SK-MEL-5 (cell line): Measurements from ENCODE around the gene ZNF101. TPM values are rescaled to one million over a fixed set of nuclear protein-coding genes. Genes with fewer than 3 reads are reported as not detected.

Experiments
- DNase-seq: peaks from one replicate; pipeline ENCODE4 v3.0.0-alpha.2; 2016; ENCODE audit warnings: low read depth, low spot score
- in situ Hi-C: cut with HindIII; loops from 2 replicates; pipeline ENCODE4 v1.10.0; 2016; ENCODE audit warnings: low sequenced_read_pairs, high pct_unique_total_duplicates, low pct_unique_long_range_greater_than_20kb
- total RNA-seq: library from RNA; depleted of rRNA; stranded (reverse); fragments of >200 nt; shearing (Covaris generic); gene quantifications from 2 replicates; pipeline ENCODE4 v1.2.3, GENCODE V29; 2014

The ZNF101 gene
- total RNA-seq, 1 experiment from 2014 or later: 4.5 TPM

GRCh38 chr19:19636573-19637185 lies 32.0 kb upstream of the ZNF101 start:
- DNase-seq: no peak
- in situ Hi-C loops: no loop called here

DNA sequence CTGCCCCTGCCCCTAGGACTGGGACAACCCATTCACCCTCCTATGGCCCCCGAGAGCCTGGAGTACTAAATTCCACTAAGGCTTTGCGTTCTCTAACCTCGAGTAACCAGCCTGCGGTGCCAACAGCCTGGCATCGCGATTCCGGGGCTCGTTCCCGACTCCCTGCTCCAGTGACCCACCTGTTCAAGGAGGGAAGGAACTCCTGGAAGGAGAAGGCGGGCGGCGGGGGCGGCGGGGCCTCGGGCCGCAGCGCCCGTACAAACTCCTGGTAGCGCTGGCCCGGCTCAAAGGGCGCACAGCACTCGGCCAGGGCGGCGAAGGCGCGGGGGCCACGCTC lies 31.5 kb upstream of the ZNF101 start:
- in situ Hi-C loops: no loop called here
- DNase-seq: no peak

GRCh38 chr19:19637523-19638251 lies 31.0 kb upstream of the ZNF101 start:
- in situ Hi-C loops: no loop called here
- no peak for DNase-seq

DNA sequence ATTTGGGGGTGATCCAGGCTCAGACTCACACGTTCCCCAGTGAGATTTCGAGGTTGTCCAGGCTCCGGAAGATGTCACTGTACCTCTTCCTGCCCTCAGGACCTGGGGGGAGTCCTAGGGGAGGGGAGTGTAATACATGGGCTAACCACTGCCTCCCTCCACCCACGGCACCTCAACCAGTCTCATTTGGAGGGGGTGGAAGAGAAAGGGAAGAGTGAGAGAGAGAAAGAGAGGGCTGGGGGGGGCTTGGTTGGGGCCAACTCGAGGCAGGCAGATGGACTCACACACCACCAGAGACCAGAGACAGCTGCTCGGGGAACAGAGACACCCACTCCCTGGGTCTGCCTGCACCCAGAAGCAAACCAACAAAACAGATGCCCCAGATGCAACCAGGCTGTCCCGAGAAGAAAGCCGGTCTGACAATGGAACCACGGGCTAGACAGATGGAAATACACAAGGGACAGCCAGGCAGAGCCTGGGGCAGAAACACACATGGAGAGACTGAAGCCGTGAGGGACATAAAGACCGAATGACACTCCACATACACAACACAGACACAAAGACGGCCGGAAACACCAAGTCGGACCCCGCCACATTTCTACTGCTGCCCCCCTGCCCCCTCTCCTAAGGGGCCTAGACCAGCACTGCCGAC lies 26.0 kb upstream of the ZNF101 start:
- peak; percentile 21 for DNase-seq
- in situ Hi-C loops: no loop called here

- in situ Hi-C loops: no loop called here
- DNase-seq: peak; percentile 52
These were observed 25.2 kb upstream of the ZNF101 start, which contains the start of gene GMIP for GRCh38 chr19:19643158-19644053. Gene GMIP, minus strand, starts transcription at chr19:19643657. Its CDS starts 128 bp downstream, at chr19:19643529.

DNA sequence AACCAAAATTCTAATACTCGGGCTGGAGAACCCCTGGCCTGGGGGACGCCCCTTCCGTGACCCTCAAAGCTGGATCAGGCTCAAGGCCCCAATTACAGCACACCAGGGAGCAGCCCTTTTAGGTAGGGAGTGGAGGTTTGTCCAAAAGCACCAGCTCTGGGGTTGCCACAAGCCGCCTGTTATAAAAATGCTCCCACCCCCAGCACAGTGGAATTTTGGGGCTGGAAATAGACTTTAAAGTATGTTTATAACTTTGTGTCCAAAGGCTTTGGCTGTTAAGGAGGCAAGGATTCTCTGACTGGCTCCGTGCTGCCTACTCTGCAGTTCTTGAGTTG lies 24.6 kb upstream of the ZNF101 start:
- no peak for DNase-seq
- in situ Hi-C loops: no loop called here

DNA sequence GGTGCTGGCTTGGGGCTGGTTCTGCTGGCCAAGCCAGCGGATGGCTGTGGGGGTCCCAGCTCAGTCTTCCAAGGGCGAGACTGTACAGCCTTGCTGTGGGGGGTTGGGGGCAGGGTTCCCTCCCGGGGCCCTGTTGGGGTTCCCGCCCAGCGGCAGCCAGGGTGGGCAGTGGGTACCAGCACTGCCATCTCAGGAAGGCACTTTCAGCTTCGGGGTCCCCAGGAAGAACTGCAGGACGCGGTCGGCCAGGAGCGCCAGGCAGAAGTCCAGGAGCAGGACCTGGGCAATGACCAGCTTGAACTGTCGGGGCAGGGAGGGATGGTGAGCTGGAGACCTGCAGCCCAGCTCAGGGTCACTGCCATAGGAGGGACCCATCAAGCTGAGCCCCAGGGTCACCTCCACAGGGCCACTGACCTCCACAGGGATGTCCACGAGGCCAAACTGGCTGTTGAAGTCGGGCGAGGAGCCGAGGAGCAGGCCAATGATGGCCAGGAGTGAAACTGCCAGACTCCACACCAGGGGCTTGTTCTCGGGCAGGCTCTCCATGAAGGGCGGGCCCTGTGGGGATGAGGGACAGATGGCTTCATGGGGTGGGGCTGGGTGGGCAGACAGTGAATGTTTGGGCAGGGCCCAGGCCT lies 23.3 kb upstream of the ZNF101 start:
- in situ Hi-C loops: no loop called here
- DNase-seq: no peak

DNA sequence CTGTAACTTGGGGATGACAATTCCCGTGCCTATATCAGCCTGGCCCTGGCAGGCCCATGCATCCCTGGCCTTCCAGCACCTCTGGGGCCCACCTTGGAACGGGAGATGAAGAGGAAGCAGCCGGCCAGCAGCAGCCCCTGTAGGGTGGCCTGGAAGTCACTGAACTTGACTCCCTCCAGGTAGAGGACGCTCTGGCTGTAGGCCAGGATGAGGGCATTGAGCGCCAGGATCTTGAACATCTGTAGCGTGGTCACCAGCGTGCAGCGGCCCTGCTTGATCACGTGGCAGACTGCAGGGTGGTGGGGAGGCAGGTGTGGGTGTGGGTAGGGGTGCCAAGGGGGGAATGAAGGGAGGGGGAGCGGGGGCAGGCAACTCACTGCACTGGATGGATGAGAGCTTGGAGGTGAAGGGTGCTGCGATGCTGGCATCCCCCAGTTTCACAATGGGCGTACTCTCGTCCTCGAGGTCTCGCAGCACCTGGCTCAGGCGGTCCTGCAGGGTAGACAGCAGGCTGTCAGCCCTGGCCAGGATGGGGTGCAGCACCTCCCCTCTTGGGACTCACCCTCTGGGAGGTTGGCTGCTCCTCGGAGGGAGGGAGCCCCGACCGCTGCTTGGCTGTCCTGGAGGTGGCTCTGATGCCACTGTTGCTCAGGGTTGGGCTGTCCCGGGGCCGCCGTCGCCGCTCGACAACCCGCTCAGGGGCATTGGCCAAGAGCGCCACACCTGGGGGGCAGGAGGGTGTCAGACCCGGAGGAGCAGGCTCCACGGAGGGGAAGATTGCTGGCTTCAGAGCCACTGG lies 21.4 kb upstream of the ZNF101 start:
- in situ Hi-C loops: no loop called here
- DNase-seq: no peak

- in situ Hi-C loops: no loop called here
- no peak for DNase-seq
These were observed 19.5 kb upstream of the ZNF101 start for GRCh38 chr19:19649155-19649554.

- in situ Hi-C loops: no loop called here
These were observed 19.1 kb upstream of the ZNF101 start for GRCh38 chr19:19649580-19649995.

DNA sequence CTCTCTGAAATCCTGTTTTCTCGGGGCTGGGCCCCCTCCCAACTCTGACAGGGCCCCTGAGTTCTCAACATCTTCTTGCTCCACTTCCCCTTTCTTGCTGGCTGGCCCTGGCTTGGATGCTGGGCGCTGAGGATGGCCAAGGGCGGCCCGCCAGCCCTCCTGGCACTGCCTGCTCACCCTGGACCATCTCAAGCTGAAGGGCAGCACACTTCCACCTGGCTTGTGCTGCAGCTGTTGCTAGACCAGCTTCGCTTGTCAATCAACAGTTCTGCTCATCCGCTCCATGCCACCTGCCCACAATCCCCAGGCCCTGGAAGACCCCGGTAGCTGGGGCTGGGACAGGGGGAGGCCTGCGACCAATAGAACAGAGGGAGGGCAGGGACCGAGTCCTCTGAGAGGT lies 18.3 kb upstream of the ZNF101 start:
- in situ Hi-C loops: no loop called here
- no peak for DNase-seq

More at GRCh38 chr19:19649580-19649995, 19.1 kb upstream of the ZNF101 start:
- DNase-seq: no peak

- no peak for DNase-seq
- in situ Hi-C loops: no loop called here
These were observed 17.6 kb upstream of the ZNF101 start for GRCh38 chr19:19651076-19651475.

GRCh38 chr19:19652482-19653295 lies 15.9 kb upstream of the ZNF101 start:
- in situ Hi-C loops: no loop called here
- no peak for DNase-seq

GRCh38 chr19:19653597-19654147 lies 15.0 kb upstream of the ZNF101 start:
- in situ Hi-C loops: no loop called here
- DNase-seq: no peak

GRCh38 chr19:19654441-19654840 lies 14.2 kb upstream of the ZNF101 start:
- DNase-seq: no peak
- in situ Hi-C loops: no loop called here

GRCh38 chr19:19655051-19655594 lies 13.5 kb upstream of the ZNF101 start:
- DNase-seq: no peak
- in situ Hi-C loops: no loop called here
